ENCODE measurements around the gene TDRD6.

DNA sequence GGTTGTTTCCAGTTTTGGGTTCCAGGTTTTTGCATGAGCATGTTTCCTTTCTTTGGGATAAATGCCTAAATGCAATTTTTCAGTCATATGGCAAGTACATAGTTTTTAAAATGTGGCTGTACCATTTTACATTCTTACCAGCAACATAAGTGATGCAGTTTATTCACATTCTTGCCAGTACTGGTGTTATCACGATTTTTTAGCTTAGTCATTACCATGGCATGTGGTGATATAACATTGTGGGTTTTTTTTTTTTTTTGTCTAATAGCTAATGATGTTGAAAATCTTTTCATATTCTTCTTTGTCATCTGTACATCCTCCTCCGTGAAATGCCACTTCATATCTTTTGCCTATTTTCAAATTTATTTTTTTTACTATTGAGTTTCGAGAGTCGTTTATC lies 2.9 kb upstream of the TDRD6 start:
- TF ChIP-seq CTCF (conservative IDR thresholded peaks at IDR 0.05) (no peak), ZFX (IDR thresholded peaks at IDR 0.05) (no peak)
